ENCODE measurements around the gene SUPT4H1.
"Not testable (repeated sequence)": the region's sequence is repeated elsewhere in the genome, so short reads cannot be mapped to it uniquely, and the experiment has no call there.

The SUPT4H1 gene

GRCh38 chr17:58363457-58364185, 11.6 kb upstream of the SUPT4H1 start:
- no peak for DNase-seq (ENCODE audit: low spot score)

GRCh38 chr17:58362368-58363014, 10.5 kb upstream of the SUPT4H1 start:
- no peak for DNase-seq (ENCODE audit: low spot score)

- DNase-seq (ENCODE audit: low spot score): no peak
Measured at GRCh38 chr17:58360296-58361063, 8.5 kb upstream of the SUPT4H1 start.

- no peak for DNase-seq (ENCODE audit: low spot score)
Measured at GRCh38 chr17:58358408-58359172, 6.6 kb upstream of the SUPT4H1 start.

GRCh38 chr17:58357312-58358297, 5.6 kb upstream of the SUPT4H1 start:
- no peak for DNase-seq (ENCODE audit: low spot score)

- no peak for DNase-seq (ENCODE audit: low spot score)
Measured at GRCh38 chr17:58356231-58356630, 4.2 kb upstream of the SUPT4H1 start.

GRCh38 chr17:58354541-58355216, 2.7 kb upstream of the SUPT4H1 start:
- DNase-seq (ENCODE audit: low spot score): no peak

GRCh38 chr17:58353389-58353825, 1.4 kb upstream of the SUPT4H1 start:
- DNase-seq (ENCODE audit: low spot score): no peak

GRCh38 chr17:58352596-58353388, 791 bp upstream of the SUPT4H1 start:
- peak; percentile 41 for DNase-seq (ENCODE audit: low spot score)

GRCh38 chr17:58351182-58351581, 819 bp downstream of the SUPT4H1 start:
- DNase-seq (ENCODE audit: low spot score): no peak

- no peak for DNase-seq (ENCODE audit: low spot score)
Measured at GRCh38 chr17:58348038-58348437, 4.0 kb downstream of the SUPT4H1 start.

- DNase-seq (ENCODE audit: low spot score): no peak
Measured at GRCh38 chr17:58345500-58345899, 6.5 kb downstream of the SUPT4H1 start.

GRCh38 chr17:58344791-58345157, 7.2 kb downstream of the SUPT4H1 start:
- DNase-seq (ENCODE audit: low spot score): no peak

- DNase-seq (ENCODE audit: low spot score): peak; percentile 30
Measured at GRCh38 chr17:58344047-58344790, 7.8 kb downstream of the SUPT4H1 start.

GRCh38 chr17:58343131-58343530, 8.9 kb downstream of the SUPT4H1 start:
- no peak for DNase-seq (ENCODE audit: low spot score)

- no peak for DNase-seq (ENCODE audit: low spot score)
Measured at GRCh38 chr17:58341861-58342475, 10.0 kb downstream of the SUPT4H1 start.

- DNase-seq (ENCODE audit: low spot score): not testable (repeated sequence)
Measured at GRCh38 chr17:58341136-58341860, 10.7 kb downstream of the SUPT4H1 start.
